Putamen (tissue), 1 donor: ENCODE results near the gene OPRL1.
"Not testable (repeated sequence)": the region's sequence is repeated elsewhere in the genome, so short reads cannot be mapped to it uniquely, and the experiment has no call there.

Source experiments
- DNase-seq: peaks from one replicate; pipeline ENCODE4 v3.0.0-alpha.2; 2016; ENCODE audit warnings: low spot score

The OPRL1 gene

GRCh38 chr20:64117432-64117777, 37.5 kb downstream of the OPRL1 start:
- not testable (repeated sequence) for DNase-seq

- no peak for DNase-seq
Measured at GRCh38 chr20:64119301-64119680, 39.4 kb downstream of the OPRL1 start.

- no peak for DNase-seq
Measured at GRCh38 chr20:64119681-64120341, 39.9 kb downstream of the OPRL1 start.

DNA sequence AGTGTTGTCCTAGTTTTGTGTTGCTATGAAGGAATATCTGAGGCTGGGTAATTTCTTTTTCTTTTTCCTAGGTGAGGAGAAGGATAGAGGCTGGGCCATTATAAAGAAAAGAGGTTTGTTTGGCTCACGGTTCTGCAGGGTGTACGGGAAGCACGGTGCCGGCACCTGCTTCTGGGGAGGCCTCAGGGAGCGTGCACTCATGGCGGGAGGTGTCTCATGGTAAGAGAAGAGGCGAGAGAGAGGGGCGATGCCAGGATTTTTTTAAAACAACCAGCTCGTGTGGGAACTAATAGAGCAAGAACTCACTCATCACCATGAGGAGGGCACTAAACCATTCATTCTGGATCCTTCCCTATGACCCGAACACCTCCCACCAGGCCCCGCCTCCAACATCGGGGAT, 41.7 kb downstream of the OPRL1 start:
- DNase-seq = no peak

DNA sequence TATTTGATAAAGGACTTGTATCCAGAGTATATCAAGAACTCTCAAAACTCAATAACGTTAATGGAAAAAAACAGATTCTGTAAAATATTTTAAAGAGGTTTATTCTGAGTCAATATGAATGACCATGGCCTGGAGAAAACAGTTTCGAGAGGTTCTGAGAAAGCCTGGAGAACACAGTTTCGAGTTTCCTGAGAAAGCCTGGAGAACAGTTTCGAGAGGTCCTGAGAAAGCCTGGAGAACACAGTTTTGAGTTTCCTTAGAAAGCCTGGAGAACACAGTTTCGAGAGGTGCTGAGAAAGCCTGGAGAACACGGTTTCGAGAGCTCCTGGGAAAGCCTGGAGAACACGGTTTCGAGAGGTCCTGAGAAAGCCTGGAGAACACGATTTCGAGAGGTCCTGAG, 43.0 kb downstream of the OPRL1 start:
- not testable (repeated sequence) for DNase-seq

GRCh38 chr20:64123517-64123916, 43.6 kb downstream of the OPRL1 start:
- DNase-seq = not testable (repeated sequence)

DNA sequence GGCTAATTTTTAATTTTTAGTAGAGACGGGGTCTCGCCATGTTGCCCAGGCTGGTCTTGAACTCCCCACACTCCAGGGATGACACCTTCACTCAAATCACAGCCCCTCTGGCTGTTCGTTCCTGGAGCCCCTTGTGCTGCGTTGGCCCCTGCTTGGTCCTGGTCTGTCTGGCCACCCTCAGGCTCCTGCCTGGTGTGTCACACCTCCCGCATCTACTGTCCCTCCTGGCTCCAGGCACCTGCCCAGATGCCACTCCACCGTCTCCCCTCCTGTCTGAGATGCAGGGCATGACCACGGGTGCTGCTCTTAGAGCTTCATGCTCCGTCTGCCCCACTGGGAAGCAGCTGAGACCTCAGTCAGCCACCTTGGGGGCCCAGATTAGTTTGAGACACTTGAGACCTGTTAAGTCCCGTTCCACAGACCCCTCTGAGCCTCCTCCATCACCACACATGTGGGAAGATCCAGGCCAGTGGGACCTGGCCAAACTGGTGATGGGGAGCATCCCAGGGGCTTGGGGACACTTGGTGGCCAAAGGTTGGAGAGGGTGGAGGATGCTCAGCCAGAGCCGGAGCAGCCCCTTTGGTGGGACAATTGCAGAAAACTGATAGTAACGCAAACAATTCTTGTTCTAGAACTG, 49.4 kb downstream of the OPRL1 start:
- no peak for DNase-seq

GRCh38 chr20:64130271-64130670, 50.4 kb downstream of the OPRL1 start:
- no peak for DNase-seq

DNA sequence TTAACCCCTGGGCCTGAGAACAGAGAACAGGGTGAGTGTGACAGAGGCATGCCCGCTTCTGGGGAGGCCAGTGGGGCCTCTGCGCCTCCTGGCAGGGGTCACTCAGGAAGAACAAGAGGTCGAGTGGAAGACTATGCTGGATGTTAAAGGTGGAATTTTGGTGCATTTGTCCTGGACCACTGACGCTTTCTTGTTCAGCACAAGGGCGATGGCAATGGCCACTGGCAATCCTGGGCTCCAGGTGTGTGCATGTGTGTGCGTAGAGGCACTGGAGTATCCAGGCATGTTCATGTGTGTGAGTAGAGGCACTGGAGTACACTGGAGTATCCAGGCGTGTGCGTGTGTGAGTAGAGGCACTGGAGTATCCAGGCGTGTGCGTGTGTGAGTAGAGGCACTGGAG, 51.0 kb downstream of the OPRL1 start:
- no peak for DNase-seq

DNA sequence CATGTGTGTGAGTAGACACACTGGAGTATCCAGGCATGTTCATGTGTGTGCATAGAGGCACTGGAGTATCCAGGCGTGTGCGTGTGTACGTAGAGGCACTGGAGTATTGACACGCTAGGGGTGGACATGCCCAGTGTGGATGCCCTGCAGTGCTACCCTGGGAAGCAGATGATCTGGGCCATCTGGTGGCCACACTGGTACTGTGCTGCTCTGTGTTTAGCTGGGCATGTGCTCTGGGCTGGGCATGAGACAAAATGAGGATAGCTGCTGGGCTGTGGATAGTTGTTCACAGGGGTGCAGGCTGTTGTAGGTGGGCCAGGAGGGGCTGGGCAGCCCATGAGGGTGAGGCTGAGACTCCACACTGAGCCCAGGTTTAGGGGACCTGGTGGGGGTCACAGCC, 51.5 kb downstream of the OPRL1 start:
- no peak for DNase-seq

- DNase-seq = no peak
Measured at GRCh38 chr20:64133951-64134407, 54.1 kb downstream of the OPRL1 start.

DNA sequence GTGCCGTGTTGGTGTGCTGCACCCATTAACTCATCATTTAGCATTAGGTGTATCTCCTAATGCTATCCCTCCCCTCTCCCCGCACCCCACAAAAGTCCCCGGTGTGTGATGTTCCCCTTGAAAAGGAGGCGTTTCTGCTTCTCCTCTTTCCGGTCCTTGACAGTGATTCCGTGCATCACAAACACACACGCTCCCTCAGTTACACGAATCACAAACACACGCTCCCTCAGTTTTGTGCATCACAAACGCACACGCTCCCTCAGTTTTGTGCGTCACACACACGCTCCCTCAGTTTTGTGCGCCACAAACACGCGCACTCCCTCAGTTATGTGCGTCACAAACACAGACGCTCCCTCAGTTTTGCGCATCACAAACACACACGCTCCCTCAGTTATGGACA, 54.9 kb downstream of the OPRL1 start:
- not testable (repeated sequence) for DNase-seq

DNA sequence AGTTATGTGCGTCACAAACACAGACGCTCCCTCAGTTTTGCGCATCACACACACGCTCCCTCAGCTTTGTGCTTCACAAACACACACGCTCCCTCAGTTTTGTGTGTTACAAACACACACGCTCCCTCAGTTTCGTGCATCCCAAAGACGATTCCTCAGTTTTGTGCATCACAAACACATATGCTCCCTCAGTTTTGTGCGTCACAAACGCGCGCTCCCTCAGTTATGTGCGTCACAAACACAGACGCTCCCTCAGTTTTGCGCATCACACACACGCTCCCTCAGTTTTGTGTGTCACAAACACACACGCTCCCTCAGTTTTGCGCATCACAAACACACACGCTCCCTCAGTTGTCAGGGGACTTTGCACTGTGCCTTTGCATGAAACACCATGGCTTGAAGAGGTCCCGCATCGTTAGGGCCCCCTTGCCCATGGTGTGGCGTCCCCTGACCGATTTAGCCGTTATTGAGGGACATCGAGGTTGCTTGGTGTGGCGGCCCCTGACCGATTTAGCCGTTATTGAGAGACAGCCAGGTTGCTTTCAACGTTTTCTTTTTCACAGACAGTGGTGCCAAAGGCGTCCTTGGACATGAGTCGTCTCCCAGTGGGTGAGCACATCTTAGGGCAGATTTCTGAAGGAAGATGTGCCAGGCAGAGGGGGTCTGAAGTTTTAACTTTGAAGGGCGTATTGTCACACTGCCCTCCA, 56.3 kb downstream of the OPRL1 start:
- DNase-seq = no peak

DNA sequence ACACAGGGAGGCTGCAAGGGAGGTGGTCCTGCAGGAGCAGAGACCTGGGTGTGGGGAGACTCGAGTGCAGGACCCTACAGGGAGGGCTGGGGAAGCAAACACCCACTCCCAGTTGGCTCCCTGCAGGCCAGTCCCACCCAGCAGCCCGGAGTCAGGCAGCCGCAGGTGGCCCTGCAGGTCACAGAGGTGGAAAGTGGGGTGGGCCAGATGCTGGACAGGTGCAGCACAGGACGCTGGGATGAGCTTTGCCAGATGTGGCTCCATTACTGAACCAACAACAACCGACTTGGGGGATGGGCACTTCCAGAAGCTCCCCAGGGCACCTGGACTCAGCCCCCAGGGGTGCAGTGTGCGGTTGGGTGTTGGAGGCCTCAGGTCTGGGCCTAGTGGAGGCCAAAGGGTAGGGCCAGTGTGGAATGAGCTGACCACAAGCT, 57.7 kb downstream of the OPRL1 start:
- no peak for DNase-seq

GRCh38 chr20:64138276-64138815, 58.5 kb downstream of the OPRL1 start:
- no peak for DNase-seq

- DNase-seq = no peak
Measured at GRCh38 chr20:64139199-64140060, 59.5 kb downstream of the OPRL1 start.

- no peak for DNase-seq
Measured at GRCh38 chr20:64140061-64140931, 60.4 kb downstream of the OPRL1 start.

GRCh38 chr20:64140956-64141355, 61.1 kb downstream of the OPRL1 start:
- DNase-seq = no peak

GRCh38 chr20:64142590-64142989, 62.7 kb downstream of the OPRL1 start:
- no peak for DNase-seq

DNA sequence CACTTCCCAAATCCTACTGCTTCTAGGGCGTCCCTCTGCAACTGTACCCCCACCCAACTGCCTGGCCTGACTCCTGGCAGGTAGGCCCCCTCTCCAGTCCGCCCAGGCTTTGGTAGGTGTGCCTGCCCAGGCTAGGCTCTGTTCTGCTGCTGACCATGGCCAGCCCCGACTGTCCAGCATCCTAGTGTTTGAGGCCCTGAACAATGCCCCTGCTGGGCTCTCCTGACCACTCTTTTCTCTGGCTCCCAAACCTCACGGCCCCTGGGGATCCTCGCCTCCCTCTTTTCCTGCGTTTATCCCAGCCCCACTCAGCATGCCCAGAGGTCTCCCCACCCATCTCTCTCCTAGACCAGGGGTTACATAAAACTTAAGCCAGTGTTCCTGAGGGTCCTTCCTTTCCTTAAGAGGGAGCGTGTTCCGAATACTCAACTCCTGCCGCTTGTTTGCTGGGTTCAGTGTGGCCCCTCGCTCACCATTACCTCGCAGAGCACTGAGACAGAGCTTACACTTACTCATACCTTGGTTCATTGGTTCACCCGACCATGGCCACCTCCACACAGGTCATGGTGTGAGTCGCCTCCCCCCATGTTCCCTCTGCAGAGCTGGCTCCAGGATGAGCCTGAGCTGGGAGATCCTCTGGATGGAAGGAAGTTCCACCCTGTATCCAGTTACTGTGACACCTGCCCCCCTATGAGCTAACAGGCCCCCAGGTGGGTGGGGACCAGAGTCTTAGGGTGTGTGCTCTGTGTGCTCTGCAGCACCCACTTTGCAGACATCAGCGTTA, 63.3 kb downstream of the OPRL1 start:
- DNase-seq = no peak
